GM12878 (cell line): ENCODE data around the gene NDUFC2.

ENCODE experiments used
- ATF3 ChIP-seq: IDR thresholded peaks from 2 replicates; pipeline ENCODE4 v1.6.1; 2011; ENCODE audit warnings: low read depth, mild to moderate bottlenecking, low read length, moderate library complexity, borderline replicate concordance; ENCODE audit errors: extremely low read depth
- CTCF ChIP-seq, 3 experiments: IDR thresholded peaks in 2 of 3; conservative IDR thresholded peaks in 1 of 3; 2 replicates each; pipeline ENCODE4 v1.5.1; 2011; ENCODE audit warnings: low read depth in 3 of 3, low read length in 3 of 3, mild to moderate bottlenecking in 3 of 3, control low read depth in 2 of 3, moderate library complexity in 2 of 3, inconsistent platforms in 1 of 3, mixed read lengths in 1 of 3; ENCODE audit not compliant: control insufficient read depth in 2 of 3, insufficient read depth in 1 of 3; ENCODE audit errors: extremely low read depth in 1 of 3
- CUX1 ChIP-seq: IDR thresholded peaks from 2 replicates; pipeline ENCODE4 v1.6.1; 2012; ENCODE audit warnings: improper control_type of control experiment, low read depth, low read length; ENCODE audit not compliant: insufficient replicate concordance
- NFIC ChIP-seq: IDR thresholded peaks from 2 replicates; pipeline ENCODE4 v1.6.1; 2012; ENCODE audit warnings: low read depth, mild to moderate bottlenecking, inconsistent platforms, low read length, moderate library complexity

- TF ChIP-seq ATF3 (no peak), CTCF (IDR thresholded peaks at IDR 0.05 in 2 of 3, conservative IDR thresholded peaks at IDR 0.05 in 1 of 3; ENCODE audit: control insufficient read depth in 2 of 3, extremely low read depth in 1 of 3, insufficient read depth in 1 of 3, low read depth in 3 of 3, low read length in 3 of 3) (no peak), NFIC (no peak), CUX1 (no peak)
These were observed at the start of gene NDUFC2 for GRCh38 chr11:78079232-78080083.
